HG02588 (cell line): Measurements from ENCODE around the gene PSME3.
"Not testable (repeated sequence)": the region's sequence is repeated elsewhere in the genome, so short reads cannot be mapped to it uniquely, and the experiment has no call there.

Experiments used
- ATAC-seq: cut with Tn5 transposase; IDR thresholded peaks from one replicate; pipeline ENCODE4 v1.9.1; 2021; ENCODE audit warnings: mild to moderate bottlenecking, moderate library complexity; ENCODE audit not compliant: unreplicated experiment

Gene PSME3

DNA sequence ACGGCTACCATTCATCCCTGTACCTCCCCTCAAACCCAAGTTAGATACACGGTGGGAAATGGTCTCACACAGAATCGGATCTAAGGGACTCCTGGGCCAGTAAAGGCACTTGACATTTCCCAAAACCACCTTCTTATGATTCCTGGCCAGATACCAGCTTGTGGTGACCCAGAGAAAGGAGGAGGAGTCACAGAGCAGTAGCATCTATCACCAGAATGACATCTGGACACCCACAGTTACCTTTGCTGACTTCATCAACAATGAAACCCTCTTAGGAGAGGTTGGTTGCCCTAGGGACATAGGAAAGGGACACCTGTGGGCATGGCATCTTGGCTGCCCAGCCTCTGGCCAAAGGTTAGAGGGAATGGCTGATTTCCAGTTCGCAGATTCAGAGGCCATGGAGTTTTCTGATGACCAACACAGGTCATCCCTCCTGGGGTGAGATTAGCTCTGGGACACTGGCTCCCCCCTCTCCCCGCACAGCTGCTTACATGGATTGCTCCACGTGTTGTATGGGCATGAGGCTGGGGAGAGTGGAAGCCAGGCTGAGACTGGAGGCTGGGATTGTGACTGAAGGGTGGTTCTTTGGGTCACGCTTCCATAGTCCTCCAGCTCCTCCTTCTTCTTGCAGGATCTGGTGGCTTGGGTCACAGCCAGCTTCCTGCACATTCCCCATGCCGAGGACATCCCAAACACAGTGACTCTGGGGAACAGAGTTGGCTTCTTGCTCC is 16.4 kb downstream of the PSME3 start:
- no peak for ATAC-seq

GRCh38 chr17:42850954-42851353 is 17.8 kb downstream of the PSME3 start, which contains the start of gene AOC3:
Gene AOC3 (plus strand): TSS chr17:42851199. CDS start chr17:42851344, 145 bp downstream.
- no peak for ATAC-seq

GRCh38 chr17:42851371-42852240 is 18.4 kb downstream of the PSME3 start:
- not testable (repeated sequence) for ATAC-seq

DNA sequence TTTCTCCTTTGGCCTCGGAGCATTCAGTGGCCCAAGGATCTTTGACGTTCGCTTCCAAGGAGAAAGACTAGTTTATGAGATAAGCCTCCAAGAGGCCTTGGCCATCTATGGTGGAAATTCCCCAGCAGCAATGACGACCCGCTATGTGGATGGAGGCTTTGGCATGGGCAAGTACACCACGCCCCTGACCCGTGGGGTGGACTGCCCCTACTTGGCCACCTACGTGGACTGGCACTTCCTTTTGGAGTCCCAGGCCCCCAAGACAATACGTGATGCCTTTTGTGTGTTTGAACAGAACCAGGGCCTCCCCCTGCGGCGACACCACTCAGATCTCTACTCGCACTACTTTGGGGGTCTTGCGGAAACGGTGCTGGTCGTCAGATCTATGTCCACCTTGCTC is 19.2 kb downstream of the PSME3 start:
- ATAC-seq = no peak

DNA sequence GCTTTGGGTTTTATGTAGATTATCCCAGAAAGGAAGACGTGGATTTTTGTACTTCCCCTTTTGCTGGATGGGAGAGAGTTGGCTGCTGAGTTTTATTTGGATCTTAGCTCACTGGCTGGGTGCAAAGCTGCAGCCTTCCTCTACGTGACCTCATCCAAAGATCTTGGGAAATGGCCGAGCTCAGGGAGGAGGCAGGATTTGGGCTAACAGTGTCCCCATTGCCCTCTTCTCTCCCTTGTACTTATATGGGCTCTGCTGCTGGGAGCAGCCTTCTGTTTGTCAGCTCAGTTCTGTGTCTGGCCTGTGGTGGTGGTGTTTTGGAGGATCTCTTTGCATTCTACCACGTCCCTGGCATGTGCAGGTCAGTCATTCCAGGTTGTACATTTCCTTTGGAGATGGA is 19.8 kb downstream of the PSME3 start:
- no peak for ATAC-seq

DNA sequence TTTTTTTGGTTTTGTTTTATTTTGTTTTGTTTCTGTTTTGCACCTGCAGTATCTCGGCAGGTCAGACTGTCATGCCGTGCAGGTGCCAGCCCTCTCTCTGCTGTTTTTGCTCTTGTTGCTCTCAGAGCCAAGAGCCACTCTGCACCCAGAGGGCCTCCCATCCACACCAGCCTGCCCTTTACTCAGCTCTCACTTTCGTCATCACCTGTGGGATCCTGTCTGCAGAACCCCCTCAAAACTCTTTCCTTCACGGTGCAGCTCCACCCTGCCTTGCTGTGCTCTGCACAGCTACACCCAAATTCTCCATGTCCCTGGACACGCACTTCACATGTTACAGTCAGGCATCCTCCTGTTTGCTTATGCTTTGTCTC is 20.4 kb downstream of the PSME3 start:
- ATAC-seq = no peak

DNA sequence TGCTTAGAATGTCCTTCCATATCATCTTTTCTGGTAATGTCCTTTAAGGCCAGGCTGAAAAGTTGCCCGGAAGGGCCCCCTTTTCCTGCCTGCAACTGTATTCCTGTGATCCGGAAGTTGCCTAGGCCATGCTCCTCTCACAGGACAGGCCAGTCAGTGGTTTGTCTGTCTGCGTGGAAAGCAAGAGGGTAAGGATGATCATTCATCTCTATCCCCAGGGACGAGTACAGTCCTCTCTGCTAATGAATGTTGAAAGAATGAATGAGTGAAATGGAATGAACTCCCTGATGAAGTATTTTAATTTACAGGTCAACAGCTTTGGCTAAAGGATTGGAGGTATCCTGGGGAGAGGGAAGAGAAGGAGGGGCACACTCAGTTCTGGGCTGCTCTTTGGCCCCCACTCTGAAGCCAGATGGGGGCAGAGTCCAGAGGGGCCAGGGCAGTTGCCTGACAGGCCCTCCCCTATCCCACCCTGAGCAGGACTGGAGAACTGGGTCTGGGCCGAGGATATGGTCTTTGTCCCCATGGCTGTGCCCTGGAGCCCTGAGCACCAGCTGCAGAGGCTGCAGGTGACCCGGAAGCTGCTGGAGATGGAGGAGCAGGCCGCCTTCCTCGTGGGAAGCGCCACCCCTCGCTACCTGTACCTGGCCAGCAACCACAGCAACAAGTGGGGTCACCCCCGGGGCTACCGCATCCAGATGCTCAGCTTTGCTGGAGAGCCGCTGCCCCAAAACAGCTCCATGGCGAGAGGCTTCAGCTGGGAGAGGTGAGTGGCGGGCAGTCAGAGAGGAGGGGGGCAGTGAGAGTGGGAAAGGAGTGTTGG is 21.0 kb downstream of the PSME3 start:
- no peak for ATAC-seq

GRCh38 chr17:42855048-42855596 is 21.9 kb downstream of the PSME3 start:
- ATAC-seq = no peak

GRCh38 chr17:42856093-42856492 is 22.9 kb downstream of the PSME3 start:
- ATAC-seq = not testable (repeated sequence)

DNA sequence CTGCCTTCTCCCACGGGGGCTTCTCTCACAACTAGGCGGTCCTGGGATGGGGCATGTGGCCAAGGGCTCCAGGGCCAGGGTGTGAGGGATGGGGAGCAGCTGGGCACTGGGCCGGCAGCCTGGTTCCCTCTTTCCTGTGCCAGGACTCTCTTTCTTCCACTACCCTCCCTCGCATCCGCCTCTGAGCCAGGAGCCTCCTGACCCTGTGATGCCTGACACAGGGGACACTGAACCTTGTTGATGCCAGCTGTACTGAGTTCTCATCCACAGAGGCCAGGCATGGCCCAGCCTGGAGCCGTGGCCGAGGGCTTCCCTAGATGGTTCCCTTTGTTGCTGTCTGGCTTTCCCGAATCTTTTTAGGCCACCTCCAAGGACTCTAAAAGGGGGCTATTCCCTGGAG is 23.3 kb downstream of the PSME3 start:
- ATAC-seq = not testable (repeated sequence)

- ATAC-seq = no peak
Observed at GRCh38 chr17:42857389-42857788, 24.2 kb downstream of the PSME3 start.

GRCh38 chr17:42865638-42866094 is 32.5 kb downstream of the PSME3 start:
- no peak for ATAC-seq

- ATAC-seq = no peak
Observed at GRCh38 chr17:42866216-42866615, 33.0 kb downstream of the PSME3 start.

GRCh38 chr17:42866631-42867575 is 33.7 kb downstream of the PSME3 start:
- no peak for ATAC-seq

DNA sequence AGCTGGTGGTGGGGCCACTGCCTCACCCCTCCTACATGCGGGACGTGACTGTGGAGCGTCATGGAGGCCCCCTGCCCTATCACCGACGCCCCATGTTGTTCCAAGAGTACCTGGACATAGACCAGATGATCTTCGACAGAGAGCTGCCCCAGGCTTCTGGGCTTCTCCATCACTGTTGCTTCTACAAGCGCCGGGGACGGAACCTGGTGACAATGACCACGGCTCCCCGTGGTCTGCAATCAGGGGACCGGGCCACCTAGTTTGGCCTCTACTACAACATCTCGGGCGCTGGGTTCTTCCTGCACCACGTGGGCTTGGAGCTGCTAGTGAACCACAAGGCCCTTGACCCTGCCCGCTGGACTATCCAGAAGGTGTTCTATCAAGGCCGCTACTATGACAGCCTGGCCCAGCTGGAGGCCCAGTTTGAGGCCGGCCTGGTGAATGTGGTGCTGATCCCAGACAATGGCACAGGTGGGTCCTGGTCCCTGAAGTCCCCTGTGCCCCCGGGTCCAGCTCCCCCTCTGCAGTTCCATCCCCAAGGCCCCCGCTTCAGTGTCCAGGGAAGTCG is 34.6 kb downstream of the PSME3 start:
- ATAC-seq = not testable (repeated sequence)

- ATAC-seq = no peak
Observed at GRCh38 chr17:42868338-42868737, 35.1 kb downstream of the PSME3 start.

- no peak for ATAC-seq
Observed at GRCh38 chr17:42871647-42872046, 38.5 kb downstream of the PSME3 start.

- ATAC-seq = no peak
Observed at GRCh38 chr17:42872251-42872965, 39.2 kb downstream of the PSME3 start.

- no peak for ATAC-seq
Observed at GRCh38 chr17:42873315-42873714, 40.1 kb downstream of the PSME3 start.
